HepG2 (cell line): Measurements from ENCODE around the gene CACNG1. TPM values are rescaled to one million over a fixed set of nuclear protein-coding genes. Genes with fewer than 3 reads are reported as not detected.

ENCODE experiments used
- ATF7 ChIP-seq, 2 experiments: fragments of 450-650 bp in 1 of 2; sonication (generic) in 1 of 2; formaldehyde crosslinking in 1 of 2; IDR thresholded peaks; 2 replicates each; pipeline versions ENCODE4 v1.4.0 to v1.6.1; 2016 to 2020; ENCODE audit warnings: antibody characterized with exemption in 1 of 2, mild to moderate bottlenecking in 1 of 2, missing genetic modification reagents in 1 of 2
- CBFB ChIP-seq: sonication (generic); formaldehyde crosslinking; IDR thresholded peaks from 2 replicates; pipeline ENCODE4 v1.4.0; 2020; ENCODE audit warnings: missing genetic modification reagents
- FOXA1 ChIP-seq, 2 experiments: fragments of 450-650 bp in 1 of 2; sonication (generic) in 1 of 2; formaldehyde crosslinking in 1 of 2; IDR thresholded peaks; 2 replicates each; pipeline versions ENCODE4 v1.4.0 to v1.6.1; 2016 to 2020; ENCODE audit warnings: missing genetic modification reagents in 1 of 2
- FOXP4 ChIP-seq: sonication (generic); formaldehyde crosslinking; IDR thresholded peaks from 2 replicates; pipeline ENCODE4 v1.4.0; 2020; ENCODE audit warnings: missing genetic modification reagents
- HOXA7 ChIP-seq: sonication (generic); formaldehyde crosslinking; IDR thresholded peaks from 2 replicates; pipeline ENCODE4 v1.8.1; 2022; ENCODE audit warnings: mild to moderate bottlenecking, missing genetic modification reagents, moderate library complexity
- IKZF1 ChIP-seq: fragments of 450-650 bp; IDR thresholded peaks from 2 replicates; pipeline ENCODE4 v1.7.1; 2016
- LBX2 ChIP-seq: sonication (generic); formaldehyde crosslinking; IDR thresholded peaks from 2 replicates; pipeline ENCODE4 v1.5.0; 2020; ENCODE audit warnings: missing genetic modification reagents, mild to moderate bottlenecking, borderline replicate concordance
- NCOR1 ChIP-seq: fragments of 200-600 bp; sonication (generic); IDR thresholded peaks from 2 replicates; pipeline ENCODE4 v1.7.0; 2017; ENCODE audit warnings: antibody characterized with exemption, low read length, borderline replicate concordance
- NONO ChIP-seq, 2 experiments: fragments of 450-650 bp in 1 of 2; sonication (generic) in 1 of 2; formaldehyde crosslinking in 1 of 2; IDR thresholded peaks in 1 of 2; conservative IDR thresholded peaks in 1 of 2; 2 replicates each; pipeline versions ENCODE4 v1.6.1 to v1.8.0; 2017 to 2022; ENCODE audit warnings: mild to moderate bottlenecking in 1 of 2, missing genetic modification reagents in 1 of 2, moderate library complexity in 1 of 2
- RFXANK ChIP-seq: IDR thresholded peaks from 2 replicates; pipeline ENCODE4 v1.6.1; 2016
- SATB2 ChIP-seq: sonication (generic); formaldehyde crosslinking; IDR thresholded peaks from 2 replicates; pipeline ENCODE4 v1.5.0; 2020; ENCODE audit warnings: missing genetic modification reagents
- SIN3B ChIP-seq: fragments of 150-350 bp; IDR thresholded peaks from 2 replicates; pipeline ENCODE4 v1.6.1; 2014; ENCODE audit warnings: low read length
- SP1 ChIP-seq, 2 experiments: fragments of 450-650 bp in 1 of 2; sonication (generic) in 1 of 2; formaldehyde crosslinking in 1 of 2; IDR thresholded peaks; 2 replicates each; pipeline versions ENCODE4 v1.4.0 to v1.6.1; 2016 to 2020; ENCODE audit warnings: missing genetic modification reagents in 1 of 2
- ZNF142 ChIP-seq: sonication (generic); formaldehyde crosslinking; IDR thresholded peaks from 2 replicates; pipeline ENCODE4 v1.4.0; 2020; ENCODE audit warnings: missing genetic modification reagents
- ZNF460 ChIP-seq: sonication (generic); formaldehyde crosslinking; IDR thresholded peaks from 2 replicates; pipeline ENCODE4 v1.5.1; 2020; ENCODE audit warnings: missing genetic modification reagents, mild to moderate bottlenecking, borderline replicate concordance
- ZNF556 ChIP-seq: sonication (generic); formaldehyde crosslinking; IDR thresholded peaks from 2 replicates; pipeline ENCODE4 v1.4.0; 2020; ENCODE audit warnings: mild to moderate bottlenecking, missing genetic modification reagents, borderline replicate concordance
- ZNF609 ChIP-seq: sonication (generic); formaldehyde crosslinking; IDR thresholded peaks from 2 replicates; pipeline ENCODE4 v1.4.0; 2020; ENCODE audit warnings: mild to moderate bottlenecking, missing genetic modification reagents, borderline replicate concordance
- polyA plus RNA-seq, 8 experiments: library from polyadenylated mRNA; depleted of rRNA in 3 of 8; stranded (reverse) in 7 of 8; unstranded in 1 of 8; fragments of >200 nt; fragmentation: Illumina TruSeq in 4 of 8; extraction: Trizol in 4 of 8; gene quantifications; 2 replicates each; pipeline versions ENCODE4 v1.2.1 to v1.2.3, GENCODE V29; 2011 to 2016; ENCODE audit warnings: low read depth in 4 of 8, missing spikeins in 1 of 8, mixed read lengths in 1 of 8; ENCODE audit not compliant: insufficient read depth in 1 of 8
- total RNA-seq, 5 experiments: library from RNA; depleted of rRNA; stranded (reverse); fragments of >200 nt; fragmentation: Illumina TruSeq; extraction: Trizol; gene quantifications; 2 replicates each; pipeline ENCODE4 v1.2.3, GENCODE V29; 2016; ENCODE audit warnings: low read depth in 1 of 5

CACNG1 gene
- total and polyA plus RNA-seq, 2 of the 13 experiments (the other 11 are each of a cell fraction or from before 2014, with no cell fraction given): not detected

GRCh38 chr17:67054608-67055007 lies 10.3 kb downstream of the CACNG1 start (continued):
- TF ChIP-seq NONO (IDR thresholded peaks at IDR 0.05): peak; percentile 60; the same call in 1 of the 2 replicates
- TF ChIP-seq NONO (CRISPR knock-in tag; conservative IDR thresholded peaks at IDR 0.05): no peak
- peak; percentile 68 for TF ChIP-seq ATF7 (IDR thresholded peaks at IDR 0.05)
- no peak for TF ChIP-seq ATF7 (CRISPR knock-in tag; IDR thresholded peaks at IDR 0.05)
- no peak for TF ChIP-seq RFXANK (CRISPR knock-in tag)
- no peak; the same call in 1 of the 2 replicates for TF ChIP-seq IKZF1
- no peak for TF ChIP-seq ZNF142
- no peak for TF ChIP-seq NCOR1
- no peak for TF ChIP-seq SIN3B
- TF ChIP-seq FOXP4 (CRISPR knock-in tag): no peak
- no peak for TF ChIP-seq ZNF556 (CRISPR knock-in tag)
- no peak for TF ChIP-seq ZNF460 (CRISPR knock-in tag)
- TF ChIP-seq LBX2: no peak
- TF ChIP-seq CBFB (CRISPR knock-in tag): no peak
- TF ChIP-seq HOXA7: no peak
- no peak for TF ChIP-seq ZNF609
- TF ChIP-seq SATB2 (CRISPR knock-in tag): no peak
- peak; percentile 39; the same call in 1 of the 2 replicates for TF ChIP-seq SP1 (IDR thresholded peaks at IDR 0.05)
- no peak for TF ChIP-seq SP1 (CRISPR knock-in tag; IDR thresholded peaks at IDR 0.05)
- TF ChIP-seq FOXA1 (IDR thresholded peaks at IDR 0.05): peak; percentile 56; the same call in 1 of the 2 replicates
- no peak for TF ChIP-seq FOXA1 (CRISPR knock-in tag; IDR thresholded peaks at IDR 0.05)
